ENCODE data around the gene NDC1. TPM values are rescaled to one million over a fixed set of nuclear protein-coding genes. Genes with fewer than 3 reads are reported as not detected.

The NDC1 gene
- polyA plus RNA-seq, 1 experiment: 19.0 TPM

GRCh38 chr1:53733447-53733931 is 104.6 kb downstream of the NDC1 start:
- H3K4me3 ChIP-seq (ENCODE audit: low read depth, low read length): no peak overlapping the region
- CTCF ChIA-PET: interaction anchor here (0.8 to 1.8 kb wide), 3 partner anchors 18 to 248 kb away, joined by 3 to 4 read pairs (median 4); no protein-coding TSS in a partner anchor
- H3K27ac ChIP-seq (ENCODE audit: low read depth, low read length): peak overlapping the region; percentile 95
- no peaks in the 10 kb centered on the region for H3K27me3 ChIP-seq (ENCODE audit: control insufficient read depth, insufficient read depth, low read length)
- DNase-seq (ENCODE audit: low read depth, low spot score): no peak
- POLR2A ChIA-PET: interaction anchor here (0.7 kb wide), 1 partner anchor 558 kb away, joined by 3 read pairs; no protein-coding TSS in a partner anchor
- H3K9me3 ChIP-seq (ENCODE audit: control insufficient read depth, insufficient read depth, low read length): no peaks in the 10 kb centered on the region; the same call in 1 of the 2 replicates
- no peak for TF ChIP-seq CTCF (IDR thresholded peaks at IDR 0.05; ENCODE audit: low read depth, low read length)

- CTCF ChIA-PET: interaction anchor here (0.8 to 1.8 kb wide), 3 partner anchors 17 to 247 kb away, joined by 3 to 4 read pairs (median 4); no protein-coding TSS in a partner anchor
Measured at GRCh38 chr1:53732912-53733317, 105.2 kb downstream of the NDC1 start.

GRCh38 chr1:53732409-53732808 is 105.7 kb downstream of the NDC1 start:
- ChIA-PET CTCF (interaction anchor here (0.6 to 1.8 kb wide), 4 partner anchors 16 to 286 kb away, joined by 3 to 4 read pairs (median 4); no protein-coding TSS in a partner anchor), POLR2A (no interaction called here)

More at GRCh38 chr1:53732912-53733317, 105.2 kb downstream of the NDC1 start:
- H3K27ac ChIP-seq (ENCODE audit: low read depth, low read length): peak overlapping the region; percentile 95
- DNase-seq (ENCODE audit: low read depth, low spot score): peak; percentile 79
- POLR2A ChIA-PET: no interaction called here
- no peaks in the 10 kb centered on the region for H3K27me3 ChIP-seq (ENCODE audit: control insufficient read depth, insufficient read depth, low read length)
- H3K9me3 ChIP-seq (ENCODE audit: control insufficient read depth, insufficient read depth, low read length): no peaks in the 10 kb centered on the region; the same call in none of the 2 replicates
- H3K4me3 ChIP-seq (ENCODE audit: low read depth, low read length): peak overlapping the region; percentile 23
- TF ChIP-seq CTCF (IDR thresholded peaks at IDR 0.05; ENCODE audit: low read depth, low read length): no peak

GRCh38 chr1:53731779-53732305 is 106.3 kb downstream of the NDC1 start:
- Histone ChIP-seq H3K27me3 (ENCODE audit: control insufficient read depth, insufficient read depth, low read length) (no peaks in the 10 kb centered on the region), H3K4me3 (ENCODE audit: low read depth, low read length) (no peak overlapping the region), H3K27ac (ENCODE audit: low read depth, low read length) (peak overlapping the region; percentile 79), H3K9me3 (ENCODE audit: control insufficient read depth, insufficient read depth, low read length) (peaks cover 6% of the 10 kb centered on the region)
- no peak for DNase-seq (ENCODE audit: low read depth, low spot score)
- POLR2A ChIA-PET: interaction anchor here (0.6 kb wide), 1 partner anchor 76 kb away, joined by 3 read pairs; no protein-coding TSS in a partner anchor
- TF ChIP-seq CTCF (IDR thresholded peaks at IDR 0.05; ENCODE audit: low read depth, low read length): no peak
- CTCF ChIA-PET: interaction anchor here (0.6 to 1.1 kb wide), 2 partner anchors 16 to 285 kb away, joined by 3 read pairs; no protein-coding TSS in a partner anchor

More at GRCh38 chr1:53732409-53732808, 105.7 kb downstream of the NDC1 start:
- no peaks in the 10 kb centered on the region for H3K27me3 ChIP-seq (ENCODE audit: control insufficient read depth, insufficient read depth, low read length)
- no peak overlapping the region for H3K4me3 ChIP-seq (ENCODE audit: low read depth, low read length)
- peaks cover 3% of the 10 kb centered on the region for H3K9me3 ChIP-seq (ENCODE audit: control insufficient read depth, insufficient read depth, low read length)
- peak overlapping the region; percentile 79 for H3K27ac ChIP-seq (ENCODE audit: low read depth, low read length)
- no peak for DNase-seq (ENCODE audit: low read depth, low spot score)
- no peak for TF ChIP-seq CTCF (IDR thresholded peaks at IDR 0.05; ENCODE audit: low read depth, low read length)

GRCh38 chr1:53731043-53731600 is 107.0 kb downstream of the NDC1 start:
- no peak for TF ChIP-seq CTCF (IDR thresholded peaks at IDR 0.05; ENCODE audit: low read depth, low read length)
- Histone ChIP-seq H3K27me3 (ENCODE audit: control insufficient read depth, insufficient read depth, low read length) (no peaks in the 10 kb centered on the region), H3K9me3 (ENCODE audit: control insufficient read depth, insufficient read depth, low read length) (peaks cover 6% of the 10 kb centered on the region), H3K4me3 (ENCODE audit: low read depth, low read length) (no peak overlapping the region), H3K27ac (ENCODE audit: low read depth, low read length) (no peak overlapping the region)
- ChIA-PET POLR2A (no interaction called here), CTCF (interaction anchor here (1.1 kb wide), 1 partner anchor 15 kb away, joined by 3 read pairs; no protein-coding TSS in a partner anchor)
- DNase-seq (ENCODE audit: low read depth, low spot score): no peak

Data from AG04450 (cell line).